Measurements from ENCODE around the gene MTURN. TPM values are rescaled to one million over a fixed set of nuclear protein-coding genes. Genes with fewer than 3 reads are reported as not detected.

MTURN gene
- polyA plus RNA-seq, 1 donor from 2014 or later: 75.5 TPM

GRCh38 chr7:30104157-30104556 lies 30.6 kb upstream of the MTURN start:
- no peaks in the 10 kb centered on the region for H3K9me2 ChIP-seq (ENCODE audit: insufficient read depth, low read length)
- H3K4me2 ChIP-seq (ENCODE audit: low read length): no peak overlapping the region
- H3F3A ChIP-seq (ENCODE audit: insufficient read depth, low read length, poor library complexity, severe bottlenecking): no peaks in the 10 kb centered on the region
- H2AFZ ChIP-seq (ENCODE audit: low read depth, low read length): no peak overlapping the region
- H3K79me2 ChIP-seq (replicated peaks; ENCODE audit: insufficient read depth, low read length): no peaks in the 10 kb centered on the region
- H3K9ac ChIP-seq (ENCODE audit: low read length): no peak overlapping the region
- no peak overlapping the region for H3K27ac ChIP-seq (ENCODE audit: low read length)
- H3K27me3 ChIP-seq (ENCODE audit: insufficient read depth, low read depth, low read length): no peaks in the 10 kb centered on the region
- H4K20me1 ChIP-seq (ENCODE audit: insufficient read depth): no peaks in the 10 kb centered on the region
- TF ChIP-seq EP300 (conservative IDR thresholded peaks at IDR 0.05; ENCODE audit: poor library complexity, severe bottlenecking): no peak
- H3K36me3 ChIP-seq (ENCODE audit: insufficient read depth, low read length): no peaks in the 10 kb centered on the region
- H3K9me3 ChIP-seq (ENCODE audit: low read length): no peaks in the 10 kb centered on the region
- H3K4me3 ChIP-seq (ENCODE audit: low read length): no peak overlapping the region

GRCh38 chr7:30112103-30112713 lies 22.6 kb upstream of the MTURN start:
- Histone ChIP-seq H3K9me2 (ENCODE audit: insufficient read depth, low read length) (no peaks in the 10 kb centered on the region), H3K4me3 (ENCODE audit: low read length) (no peak overlapping the region), H3F3A (ENCODE audit: insufficient read depth, low read length, poor library complexity, severe bottlenecking) (no peaks in the 10 kb centered on the region), H3K9ac (ENCODE audit: low read length) (no peak overlapping the region), H3K79me2 (replicated peaks; ENCODE audit: insufficient read depth, low read length) (no peaks in the 10 kb centered on the region), H3K4me2 (ENCODE audit: low read length) (no peak overlapping the region), H3K9me3 (ENCODE audit: low read length) (peaks cover 3% of the 10 kb centered on the region), H2AFZ (ENCODE audit: low read depth, low read length) (no peak overlapping the region), H4K20me1 (ENCODE audit: insufficient read depth) (no peaks in the 10 kb centered on the region), H3K27me3 (ENCODE audit: insufficient read depth, low read depth, low read length) (no peaks in the 10 kb centered on the region), H3K36me3 (ENCODE audit: insufficient read depth, low read length) (no peaks in the 10 kb centered on the region), H3K27ac (ENCODE audit: low read length) (no peak overlapping the region)
- TF ChIP-seq EZH2 (IDR thresholded peaks at IDR 0.05; ENCODE audit: borderline replicate concordance, insufficient read depth, low read length, poor library complexity, severe bottlenecking) (no peak), MXI1 (conservative IDR thresholded peaks at IDR 0.05; ENCODE audit: poor library complexity, severe bottlenecking) (no peak), EP300 (conservative IDR thresholded peaks at IDR 0.05; ENCODE audit: poor library complexity, severe bottlenecking) (no peak)

- Histone ChIP-seq H3K9ac (ENCODE audit: low read length) (no peak overlapping the region), H4K20me1 (ENCODE audit: insufficient read depth) (no peaks in the 10 kb centered on the region), H3K27me3 (ENCODE audit: insufficient read depth, low read depth, low read length) (no peaks in the 10 kb centered on the region), H2AFZ (ENCODE audit: low read depth, low read length) (no peak overlapping the region), H3K9me2 (ENCODE audit: insufficient read depth, low read length) (no peaks in the 10 kb centered on the region), H3K79me2 (replicated peaks; ENCODE audit: insufficient read depth, low read length) (no peaks in the 10 kb centered on the region), H3F3A (ENCODE audit: insufficient read depth, low read length, poor library complexity, severe bottlenecking) (no peaks in the 10 kb centered on the region), H3K9me3 (ENCODE audit: low read length) (peaks cover 3% of the 10 kb centered on the region), H3K27ac (ENCODE audit: low read length) (no peak overlapping the region), H3K4me2 (ENCODE audit: low read length) (no peak overlapping the region), H3K36me3 (ENCODE audit: insufficient read depth, low read length) (no peaks in the 10 kb centered on the region), H3K4me3 (ENCODE audit: low read length) (no peak overlapping the region)
- TF ChIP-seq RAD21 (conservative IDR thresholded peaks at IDR 0.05) (no peak), TAF1 (IDR thresholded peaks at IDR 0.05; ENCODE audit: low read depth) (no peak), CTCF (IDR thresholded peaks at IDR 0.05; ENCODE audit: poor library complexity, severe bottlenecking) (no peak), EZH2 (IDR thresholded peaks at IDR 0.05; ENCODE audit: borderline replicate concordance, insufficient read depth, low read length, poor library complexity, severe bottlenecking) (no peak), EP300 (conservative IDR thresholded peaks at IDR 0.05; ENCODE audit: poor library complexity, severe bottlenecking) (no peak), SMC3 (conservative IDR thresholded peaks at IDR 0.05; ENCODE audit: poor library complexity) (no peak), REST (IDR thresholded peaks at IDR 0.05; ENCODE audit: borderline replicate concordance) (no peak), POLR2AphosphoS5 (IDR thresholded peaks at IDR 0.05) (no peak)
Observed at GRCh38 chr7:30113144-30113543, 21.6 kb upstream of the MTURN start.
